ENCODE measurements around the gene CENPVL2. TPM values are rescaled to one million over a fixed set of nuclear protein-coding genes. Genes with fewer than 3 reads are reported as not detected.
"Not testable (repeated sequence)": the region's sequence is repeated elsewhere in the genome, so short reads cannot be mapped to it uniquely, and the experiment has no call there.

Gene CENPVL2
- total RNA-seq, 1 experiment from 2014 or later: not detected

DNA sequence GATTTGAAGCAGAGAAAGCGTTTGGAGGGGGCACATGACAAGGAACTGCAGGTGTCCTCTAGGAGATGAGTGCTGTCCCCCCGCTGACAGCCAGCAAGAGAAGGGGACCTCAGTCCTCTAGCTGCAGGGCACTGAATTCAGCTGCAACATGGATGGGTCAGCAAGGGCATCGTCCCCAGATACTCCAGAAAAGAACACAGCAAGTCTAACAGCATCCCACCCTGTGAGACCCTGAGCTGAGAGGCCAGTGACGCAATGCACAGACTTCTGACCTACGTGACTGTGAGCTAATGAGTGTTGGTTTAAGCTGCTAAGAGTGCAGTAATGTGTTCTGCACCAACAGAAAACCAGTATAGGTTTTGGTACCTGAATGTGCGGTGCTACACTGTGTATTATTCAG is 11.6 kb upstream of the CENPVL2 start:
- intact Hi-C loops (cut with micrococcal nuclease; ENCODE audit: unreplicated experiment): no loop called here
- no peak for DNase-seq
- CTCF ChIA-PET: no interaction called here
- no peaks in the 10 kb centered on the region for H3K27me3 Mint-ChIP-seq (ENCODE audit: unreplicated experiment)
- H3K27ac Mint-ChIP-seq (ENCODE audit: unreplicated experiment): no peak overlapping the region
- H3K4me1 Mint-ChIP-seq (ENCODE audit: low read depth, unreplicated experiment): no peaks in the 10 kb centered on the region
- H3K4me3 Mint-ChIP-seq (ENCODE audit: low read depth, unreplicated experiment): no peak overlapping the region
- no peaks in the 10 kb centered on the region for H3K36me3 Mint-ChIP-seq (ENCODE audit: insufficient read depth, unreplicated experiment)
- TF ChIP-seq, protein P1, sequence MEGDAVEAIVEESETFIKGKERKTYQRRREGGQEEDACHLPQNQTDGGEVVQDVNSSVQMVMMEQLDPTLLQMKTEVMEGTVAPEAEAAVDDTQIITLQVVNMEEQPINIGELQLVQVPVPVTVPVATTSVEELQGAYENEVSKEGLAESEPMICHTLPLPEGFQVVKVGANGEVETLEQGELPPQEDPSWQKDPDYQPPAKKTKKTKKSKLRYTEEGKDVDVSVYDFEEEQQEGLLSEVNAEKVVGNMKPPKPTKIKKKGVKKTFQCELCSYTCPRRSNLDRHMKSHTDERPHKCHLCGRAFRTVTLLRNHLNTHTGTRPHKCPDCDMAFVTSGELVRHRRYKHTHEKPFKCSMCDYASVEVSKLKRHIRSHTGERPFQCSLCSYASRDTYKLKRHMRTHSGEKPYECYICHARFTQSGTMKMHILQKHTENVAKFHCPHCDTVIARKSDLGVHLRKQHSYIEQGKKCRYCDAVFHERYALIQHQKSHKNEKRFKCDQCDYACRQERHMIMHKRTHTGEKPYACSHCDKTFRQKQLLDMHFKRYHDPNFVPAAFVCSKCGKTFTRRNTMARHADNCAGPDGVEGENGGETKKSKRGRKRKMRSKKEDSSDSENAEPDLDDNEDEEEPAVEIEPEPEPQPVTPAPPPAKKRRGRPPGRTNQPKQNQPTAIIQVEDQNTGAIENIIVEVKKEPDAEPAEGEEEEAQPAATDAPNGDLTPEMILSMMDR (IDR thresholded peaks at IDR 0.05; ENCODE audit: unreplicated experiment): no peak
- BruUV-seq (replicated peaks): no TSS peak
- no peaks in the 10 kb centered on the region for H3K9me3 Mint-ChIP-seq (ENCODE audit: low read depth, unreplicated experiment)

DNA sequence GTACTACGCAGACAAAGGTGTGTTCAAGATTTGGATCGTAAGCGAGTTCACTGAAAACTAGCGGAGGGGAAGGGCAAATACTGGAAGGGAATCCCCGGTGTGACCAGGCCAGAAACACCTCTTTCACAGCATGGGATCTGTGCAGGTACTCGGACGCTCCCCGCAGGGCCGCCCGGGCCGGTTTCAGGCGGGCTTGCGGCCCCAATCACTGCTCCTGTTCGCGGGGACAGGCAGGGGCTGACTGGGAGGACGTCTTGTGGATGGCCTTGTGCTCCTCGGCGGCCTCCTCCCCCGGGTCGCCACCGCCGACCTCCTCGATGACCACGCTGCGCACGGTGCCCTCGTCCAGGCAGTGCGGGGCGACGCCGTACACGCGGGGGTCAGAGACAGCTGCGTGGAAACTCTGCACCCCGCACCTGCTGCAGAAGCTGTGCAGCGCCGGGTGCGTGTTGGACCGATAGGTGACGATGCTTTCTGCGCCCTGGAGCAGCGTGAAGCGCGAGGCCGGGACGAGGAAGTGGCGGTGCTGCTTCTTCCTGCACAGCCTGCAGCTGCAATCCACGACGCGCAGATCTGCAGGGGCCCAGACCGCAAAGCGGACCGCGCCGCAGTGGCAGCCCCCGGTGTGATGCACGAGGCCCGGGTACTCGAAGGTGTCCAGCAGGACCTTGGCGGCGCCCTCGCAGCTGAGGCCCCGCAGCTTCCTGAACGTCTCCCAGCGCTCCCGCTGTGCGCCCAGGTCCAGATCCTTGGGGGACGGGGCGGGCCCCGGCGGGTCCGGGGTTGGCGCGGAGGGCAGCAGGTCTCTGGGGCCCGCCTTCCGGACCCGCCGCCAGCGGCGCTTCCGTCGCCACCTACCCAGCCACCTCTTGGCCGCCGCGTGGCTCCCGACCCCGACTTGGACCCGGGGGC is 567 bp downstream of the CENPVL2 start:
- BruUV-seq (replicated peaks); CTCF ChIA-PET; intact Hi-C loops (cut with micrococcal nuclease; ENCODE audit: unreplicated experiment); H3K27me3 Mint-ChIP-seq (ENCODE audit: unreplicated experiment); H3K4me1 Mint-ChIP-seq (ENCODE audit: low read depth, unreplicated experiment); H3K27ac Mint-ChIP-seq (ENCODE audit: unreplicated experiment); DNase-seq; H3K9me3 Mint-ChIP-seq (ENCODE audit: low read depth, unreplicated experiment); H3K4me3 Mint-ChIP-seq (ENCODE audit: low read depth, unreplicated experiment); H3K36me3 Mint-ChIP-seq (ENCODE audit: insufficient read depth, unreplicated experiment): not testable (repeated sequence)

DNA sequence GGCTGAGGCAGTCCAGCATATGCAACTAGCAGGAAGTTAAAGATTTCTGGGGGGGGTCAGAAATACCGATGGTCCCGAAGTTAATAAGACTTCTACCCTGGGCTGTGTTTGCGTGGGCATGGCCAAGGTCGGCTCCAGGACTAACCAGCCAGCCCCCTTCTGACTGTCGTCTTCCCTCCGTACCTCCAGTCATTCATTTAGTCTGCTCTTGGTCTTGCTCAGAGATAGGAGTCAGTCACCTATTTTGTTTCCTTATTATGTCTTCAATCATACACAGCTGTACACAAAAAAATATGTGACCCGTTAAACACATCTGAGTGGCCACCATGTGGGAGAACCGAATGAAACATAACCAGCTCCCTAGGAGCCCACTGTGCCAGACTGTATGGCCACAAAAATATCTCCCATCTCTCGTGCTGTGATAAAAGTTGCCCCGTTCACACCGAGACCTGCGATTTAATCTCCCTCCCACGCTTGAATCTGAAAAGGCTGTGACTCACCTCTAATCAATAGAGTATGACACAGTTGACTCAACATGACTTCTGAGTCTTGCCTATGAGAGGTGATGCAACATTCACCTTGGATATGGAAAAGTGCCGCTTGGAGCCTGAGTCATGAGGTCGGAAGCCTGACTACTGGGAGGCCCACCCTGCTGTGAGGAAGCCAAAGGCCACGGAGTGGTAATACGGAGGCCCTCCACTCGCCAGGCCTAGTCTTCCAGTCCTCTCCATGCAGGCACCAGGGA is 2.8 kb downstream of the CENPVL2 start:
- H3K27ac Mint-ChIP-seq (ENCODE audit: unreplicated experiment); H3K4me3 Mint-ChIP-seq (ENCODE audit: low read depth, unreplicated experiment); H3K27me3 Mint-ChIP-seq (ENCODE audit: unreplicated experiment); H3K9me3 Mint-ChIP-seq (ENCODE audit: low read depth, unreplicated experiment); CTCF ChIA-PET; H3K36me3 Mint-ChIP-seq (ENCODE audit: insufficient read depth, unreplicated experiment); H3K4me1 Mint-ChIP-seq (ENCODE audit: low read depth, unreplicated experiment); intact Hi-C loops (cut with micrococcal nuclease; ENCODE audit: unreplicated experiment); DNase-seq: not testable (repeated sequence)
- BruUV-seq (replicated peaks): TSS peak; percentile 97

DNA sequence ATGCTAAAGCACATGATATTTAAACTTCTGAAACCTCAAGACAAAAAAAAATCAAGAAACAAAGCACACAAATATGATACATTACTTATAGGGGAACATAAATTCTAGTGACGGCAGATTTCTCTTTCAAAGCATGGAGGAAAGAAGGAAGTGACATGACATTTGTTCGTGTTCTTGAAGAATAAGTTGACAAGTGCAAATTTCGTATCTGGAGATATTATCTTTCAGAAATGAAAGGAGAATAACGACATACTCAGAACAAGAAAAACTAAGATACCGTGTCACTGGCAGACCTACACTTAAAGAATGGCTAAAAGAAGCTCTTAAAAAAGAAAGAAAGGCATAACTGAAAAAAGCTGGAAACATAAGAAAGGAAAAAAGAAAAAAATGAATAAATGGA is 16.6 kb downstream of the CENPVL2 start:
- no peaks in the 10 kb centered on the region for H3K9me3 Mint-ChIP-seq (ENCODE audit: low read depth, unreplicated experiment)
- no TSS peak for BruUV-seq (replicated peaks)

DNA sequence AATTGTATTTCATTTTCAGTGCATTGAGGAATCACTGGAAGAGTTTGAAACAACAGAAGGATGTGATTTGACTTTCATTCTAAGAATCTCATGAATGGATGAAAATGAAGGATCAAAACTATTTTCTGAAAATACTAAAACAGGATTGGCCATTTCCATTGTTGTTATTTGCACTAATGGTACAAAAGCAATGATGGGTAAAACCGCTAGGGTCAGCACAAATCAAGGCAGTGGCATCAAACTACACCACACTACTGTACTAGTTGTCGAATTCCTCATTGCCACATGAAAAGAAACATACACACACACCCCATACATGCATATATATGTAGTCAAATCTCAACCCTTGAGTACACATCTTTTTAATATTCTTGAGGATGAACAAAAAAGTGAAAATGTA is 39.3 kb downstream of the CENPVL2 start:
- TF ChIP-seq, protein P1 (IDR thresholded peaks at IDR 0.05; ENCODE audit: unreplicated experiment): no peak

More for the DNA sequence above, 16.6 kb downstream of the CENPVL2 start:
- H3K27ac Mint-ChIP-seq (ENCODE audit: unreplicated experiment): no peak overlapping the region
- no peak overlapping the region for H3K4me3 Mint-ChIP-seq (ENCODE audit: low read depth, unreplicated experiment)
- DNase-seq: no peak
- H3K36me3 Mint-ChIP-seq (ENCODE audit: insufficient read depth, unreplicated experiment): no peaks in the 10 kb centered on the region
- intact Hi-C loops (cut with micrococcal nuclease; ENCODE audit: unreplicated experiment): no loop called here
- H3K4me1 Mint-ChIP-seq (ENCODE audit: low read depth, unreplicated experiment): no peaks in the 10 kb centered on the region
- CTCF ChIA-PET: no interaction called here
- no peaks in the 10 kb centered on the region for H3K27me3 Mint-ChIP-seq (ENCODE audit: unreplicated experiment)
- TF ChIP-seq, protein P1 (IDR thresholded peaks at IDR 0.05; ENCODE audit: unreplicated experiment): no peak

More for the DNA sequence above, 39.3 kb downstream of the CENPVL2 start:
- Mint-ChIP-seq H3K4me3 (ENCODE audit: low read depth, unreplicated experiment) (no peak overlapping the region), H3K27ac (ENCODE audit: unreplicated experiment) (no peak overlapping the region), H3K9me3 (ENCODE audit: low read depth, unreplicated experiment) (peaks cover 6% of the 10 kb centered on the region), H3K36me3 (ENCODE audit: insufficient read depth, unreplicated experiment) (no peaks in the 10 kb centered on the region), H3K27me3 (ENCODE audit: unreplicated experiment) (no peaks in the 10 kb centered on the region), H3K4me1 (ENCODE audit: low read depth, unreplicated experiment) (no peaks in the 10 kb centered on the region)
- DNase-seq: no peak
- CTCF ChIA-PET: no interaction called here
- no TSS peak for BruUV-seq (replicated peaks)
- intact Hi-C loops (cut with micrococcal nuclease; ENCODE audit: unreplicated experiment): no loop called here

Data from Calu3 (cell line).